Mesenchymal stem cell (in vitro differentiated cells and primary cell): ENCODE measurements around the gene VPS26C.

ENCODE experiments used
- DNase-seq: peaks from one replicate; pipeline ENCODE4 v3.0.0-alpha.2; 2013
- H2AFZ ChIP-seq: one replicate; pipeline ENCODE4 v1.6.1; 2013; ENCODE audit warnings: low read depth, mild to moderate bottlenecking, control low read depth, inconsistent platforms, low read length, moderate library complexity
- H2AK5ac ChIP-seq: 2 replicates; pipeline ENCODE4 v1.6.1; 2013; ENCODE audit warnings: low read length, moderate library complexity, mild to moderate bottlenecking, inconsistent platforms; ENCODE audit not compliant: severe bottlenecking
- H2BK120ac ChIP-seq: one replicate; pipeline ENCODE4 v1.6.1; 2013; ENCODE audit warnings: low read depth, mild to moderate bottlenecking, inconsistent platforms, low read length, moderate library complexity
- H2BK12ac ChIP-seq, 2 experiments: one replicate each; pipeline ENCODE4 v1.6.1; 2013; ENCODE audit warnings: inconsistent platforms in 2 of 2, low read length in 2 of 2, mild to moderate bottlenecking in 2 of 2, moderate library complexity in 2 of 2, control low read depth in 1 of 2
- H2BK15ac ChIP-seq: one replicate; pipeline ENCODE4 v1.6.1; 2013; ENCODE audit warnings: mild to moderate bottlenecking, low read depth, inconsistent platforms; ENCODE audit not compliant: poor library complexity, severe bottlenecking
- H2BK5ac ChIP-seq: 2 replicates; pipeline ENCODE4 v1.6.1; 2013; ENCODE audit warnings: low read depth, mild to moderate bottlenecking, low read length, control low read depth, inconsistent platforms; ENCODE audit not compliant: poor library complexity, severe bottlenecking
- H3K14ac ChIP-seq, 2 experiments: one replicate each; pipeline ENCODE4 v1.6.1; 2013; ENCODE audit warnings: inconsistent platforms in 2 of 2, low read length in 2 of 2, control low read depth in 1 of 2, mild to moderate bottlenecking in 1 of 2, moderate library complexity in 1 of 2
- H3K18ac ChIP-seq, 2 experiments: one replicate each; pipeline ENCODE4 v1.6.1; 2013; ENCODE audit warnings: inconsistent platforms in 2 of 2, low read length in 2 of 2, control low read depth in 1 of 2, low read depth in 1 of 2, mild to moderate bottlenecking in 1 of 2
- H3K23ac ChIP-seq, 2 experiments: one replicate each; pipeline ENCODE4 v1.6.1; 2013; ENCODE audit warnings: inconsistent platforms in 2 of 2, low read length in 2 of 2, mild to moderate bottlenecking in 2 of 2, moderate library complexity in 2 of 2, control low read depth in 1 of 2
- H3K27ac ChIP-seq: 2 replicates; pipeline ENCODE4 v1.5.1; 2013; ENCODE audit warnings: mild to moderate bottlenecking, moderate library complexity, low read length, control low read depth, inconsistent platforms; ENCODE audit not compliant: poor library complexity, severe bottlenecking
- H3K27me3 ChIP-seq, 2 experiments: 2 replicates each; pipeline versions ENCODE4 v1.6.1 to v1.7.0; 2013; ENCODE audit warnings: low read length in 2 of 2, mild to moderate bottlenecking in 2 of 2, moderate library complexity in 2 of 2, control low read depth in 1 of 2, inconsistent platforms in 1 of 2; ENCODE audit not compliant: control insufficient read depth in 1 of 2, insufficient read depth in 1 of 2
- H3K36me3 ChIP-seq, 2 experiments: 2 replicates each; pipeline versions ENCODE4 v1.6.1 to v1.7.0; 2013; ENCODE audit warnings: low read length in 2 of 2, control low read depth in 1 of 2, inconsistent platforms in 1 of 2, low read depth in 1 of 2, mild to moderate bottlenecking in 1 of 2; ENCODE audit not compliant: insufficient read depth in 2 of 2, control insufficient read depth in 1 of 2
- H3K4ac ChIP-seq, 2 experiments: one replicate each; pipeline ENCODE4 v1.6.1; 2013; ENCODE audit warnings: inconsistent platforms in 2 of 2, low read length in 2 of 2, mild to moderate bottlenecking in 2 of 2, moderate library complexity in 2 of 2, control low read depth in 1 of 2, low read depth in 1 of 2
- H3K4me1 ChIP-seq: 2 replicates; pipeline ENCODE4 v1.6.1; 2013; ENCODE audit warnings: low read depth, low read length, control low read depth; ENCODE audit not compliant: control insufficient read depth, insufficient read depth
- H3K4me2 ChIP-seq: 2 replicates; pipeline ENCODE4 v1.6.1; 2013; ENCODE audit warnings: low read length, mild to moderate bottlenecking, inconsistent platforms; ENCODE audit not compliant: poor library complexity, severe bottlenecking
- H3K4me3 ChIP-seq, 2 experiments: 2 replicates each; pipeline versions ENCODE4 v1.5.1 to v1.7.0; 2013; ENCODE audit warnings: low read length in 2 of 2, mild to moderate bottlenecking in 2 of 2, control low read depth in 1 of 2, low read depth in 1 of 2; ENCODE audit not compliant: insufficient read depth in 1 of 2
- H3K79me1 ChIP-seq: replicated peaks from 2 replicates; pipeline ENCODE4 v1.6.1; 2013; ENCODE audit warnings: mild to moderate bottlenecking, control low read depth, low read length, inconsistent platforms; ENCODE audit not compliant: poor library complexity, severe bottlenecking
- H3K9ac ChIP-seq: 2 replicates; pipeline ENCODE4 v1.7.0; 2013; ENCODE audit warnings: mild to moderate bottlenecking, low read length, moderate library complexity
- H3K9me3 ChIP-seq: 2 replicates; pipeline ENCODE4 v1.7.0; 2013; ENCODE audit warnings: mild to moderate bottlenecking, low read length; ENCODE audit not compliant: control insufficient read depth
- H4K8ac ChIP-seq: one replicate; pipeline ENCODE4 v1.6.1; 2013; ENCODE audit warnings: inconsistent platforms, mild to moderate bottlenecking, low read length, moderate library complexity
- H4K91ac ChIP-seq: one replicate; pipeline ENCODE4 v1.6.1; 2013; ENCODE audit warnings: mild to moderate bottlenecking, low read length, inconsistent platforms
- WGBS: methylation state at CpG from one replicate; pipeline ENCODE4 v1.1.7; 2013; ENCODE audit warnings: mixed read lengths; 5-methylcytosine and 5-hydroxymethylcytosine counted together

Gene VPS26C

DNA sequence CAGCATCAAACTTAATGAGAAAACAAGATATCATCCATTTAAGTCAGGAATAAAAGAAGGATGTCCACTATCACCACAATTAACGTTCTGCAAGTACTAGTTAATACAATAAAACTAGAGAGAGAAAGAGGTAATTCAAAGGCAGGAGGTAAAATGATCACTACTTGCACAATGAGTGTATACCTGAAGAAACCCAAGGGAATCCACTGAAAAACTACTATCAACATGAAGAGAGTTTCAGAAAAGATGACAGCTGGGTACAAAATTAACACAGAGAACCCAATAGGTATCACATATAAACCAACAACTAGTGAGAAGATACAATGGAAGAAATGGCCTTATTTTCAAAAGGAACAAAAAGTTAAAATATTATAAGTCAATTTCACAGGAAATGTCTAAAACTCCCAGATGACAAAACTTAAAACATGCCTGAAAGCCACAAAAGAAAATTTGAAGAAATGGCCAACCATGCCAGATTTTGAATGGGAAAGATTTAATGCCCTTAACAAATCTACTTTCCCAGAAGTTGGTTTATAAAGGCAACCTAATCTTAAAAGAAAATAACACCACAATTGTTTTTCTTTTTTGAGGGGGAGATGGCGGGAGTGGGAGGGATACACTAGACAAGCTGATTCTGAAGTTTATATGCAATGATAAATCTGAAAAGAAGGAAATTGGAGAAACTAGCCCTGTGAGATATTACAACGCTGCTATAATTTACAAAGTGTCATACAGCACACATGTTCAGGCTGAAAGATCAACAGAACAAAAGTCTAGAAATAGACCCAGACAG, 17.8 kb downstream of the VPS26C start:
- Histone ChIP-seq H2AFZ (no peak overlapping the region), H2BK5ac (no peak overlapping the region), H3K4me1 (peaks cover 5% of the 10 kb centered on the region), H3K9me3 (no peaks in the 10 kb centered on the region), H3K4me2 (no peak overlapping the region), H2BK120ac (no peak overlapping the region), H2BK12ac (no peak overlapping the region), H3K4me3 (no peak overlapping the region), H2BK15ac (no peak overlapping the region), H4K91ac (no peak overlapping the region), H3K9ac (no peak overlapping the region), H3K27ac (no peak overlapping the region), H2AK5ac (no peak overlapping the region), H3K27me3 (no peaks in the 10 kb centered on the region), H3K79me1 (peaks cover 26% of the 10 kb centered on the region), H4K8ac (no peak overlapping the region), H3K23ac (no peak overlapping the region), H3K36me3 (peaks cover 0 to 6% of the 10 kb centered on the region in 2 experiments), H3K18ac (no peak overlapping the region), H3K14ac (no peak overlapping the region), H3K4ac (no peak overlapping the region)
- WGBS, result no CpG with 5 or more reads among the region's 3 CpGs
- DNase-seq, result no peak

DNA sequence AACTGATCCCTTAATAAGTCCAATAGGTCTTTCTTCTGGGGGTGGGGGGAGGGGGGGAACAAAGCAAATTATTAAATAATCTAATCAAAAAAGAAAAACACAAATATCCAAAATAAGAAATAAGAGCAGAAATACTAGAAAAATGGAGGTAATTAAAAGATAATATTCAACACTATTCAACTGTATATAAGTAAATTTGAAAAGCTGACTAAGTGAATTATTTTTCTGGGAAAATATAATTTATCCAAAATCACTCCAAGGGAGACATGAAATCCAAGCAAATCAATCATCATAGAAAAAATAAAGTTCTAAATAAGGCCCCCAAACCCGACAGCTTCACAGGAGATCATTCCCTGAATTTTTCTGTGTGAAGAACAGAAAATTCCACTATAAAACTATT, 18.8 kb downstream of the VPS26C start:
- no peak overlapping the region for H2BK15ac ChIP-seq
- no peak overlapping the region for H3K4me3 ChIP-seq
- H3K4me1 ChIP-seq, result peaks cover 7% of the 10 kb centered on the region
- no peak overlapping the region for H2BK120ac ChIP-seq
- H3K4ac ChIP-seq, result no peak overlapping the region
- H4K8ac ChIP-seq, result no peak overlapping the region
- H3K18ac ChIP-seq, result no peak overlapping the region
- H3K4me2 ChIP-seq, result no peak overlapping the region
- H3K27me3 ChIP-seq, result no peaks in the 10 kb centered on the region
- H3K14ac ChIP-seq, result no peak overlapping the region
- no peak for DNase-seq
- H3K23ac ChIP-seq, result no peak overlapping the region
- no peak overlapping the region for H2AK5ac ChIP-seq
- WGBS, result 100% methylated on average over 1 of the region's 1 CpG
- H2BK5ac ChIP-seq, result no peak overlapping the region
- no peak overlapping the region for H2BK12ac ChIP-seq
- peaks cover under 1 to 12% of the 10 kb centered on the region in 2 experiments for H3K36me3 ChIP-seq
- peaks cover 32% of the 10 kb centered on the region for H3K79me1 ChIP-seq
- no peak overlapping the region for H4K91ac ChIP-seq
- no peak overlapping the region for H3K27ac ChIP-seq
- H3K9ac ChIP-seq, result no peak overlapping the region
- no peaks in the 10 kb centered on the region for H3K9me3 ChIP-seq
- no peak overlapping the region for H2AFZ ChIP-seq

DNA sequence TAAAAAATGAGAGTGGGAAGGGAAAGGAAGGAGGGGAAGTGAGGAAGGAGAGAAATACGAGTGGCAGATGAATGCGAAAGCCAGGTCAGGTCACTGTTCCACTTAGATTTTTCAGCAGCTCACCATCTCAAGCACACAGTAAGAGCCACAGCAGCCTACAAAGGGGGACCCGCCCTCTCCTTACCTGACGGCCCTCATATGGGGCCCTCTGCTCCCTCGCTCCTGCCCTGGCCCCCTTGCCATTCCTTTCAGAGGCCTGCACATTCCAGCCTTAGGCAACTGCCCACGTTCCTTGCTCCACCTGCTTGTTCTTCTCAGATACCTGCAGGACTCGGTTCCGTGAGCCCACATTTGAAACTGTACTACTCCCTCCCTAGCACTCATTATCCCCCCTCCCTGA, 22.0 kb downstream of the VPS26C start:
- no peak overlapping the region for H2BK12ac ChIP-seq
- no peak overlapping the region for H2BK5ac ChIP-seq
- H2BK120ac ChIP-seq, result no peak overlapping the region
- H4K8ac ChIP-seq, result no peak overlapping the region
- no peak overlapping the region for H3K14ac ChIP-seq
- no peak overlapping the region for H2AK5ac ChIP-seq
- DNase-seq, result no peak
- H3K9me3 ChIP-seq, result no peaks in the 10 kb centered on the region
- peaks cover 7% of the 10 kb centered on the region for H3K4me1 ChIP-seq
- no peak overlapping the region for H2AFZ ChIP-seq
- WGBS, result 96% methylated on average over 8 of the region's 8 CpGs
- no peak overlapping the region for H4K91ac ChIP-seq
- no peak overlapping the region for H3K23ac ChIP-seq
- no peak overlapping the region for H3K4me3 ChIP-seq
- H3K9ac ChIP-seq, result no peak overlapping the region
- H3K4ac ChIP-seq, result no peak overlapping the region
- no peak overlapping the region for H2BK15ac ChIP-seq
- no peak overlapping the region for H3K4me2 ChIP-seq
- no peak overlapping the region for H3K18ac ChIP-seq
- no peaks in the 10 kb centered on the region for H3K27me3 ChIP-seq
- peaks cover 29% of the 10 kb centered on the region for H3K79me1 ChIP-seq
- no peak overlapping the region for H3K27ac ChIP-seq
- H3K36me3 ChIP-seq, result peaks cover 6 to 30% of the 10 kb centered on the region in 2 experiments

DNA sequence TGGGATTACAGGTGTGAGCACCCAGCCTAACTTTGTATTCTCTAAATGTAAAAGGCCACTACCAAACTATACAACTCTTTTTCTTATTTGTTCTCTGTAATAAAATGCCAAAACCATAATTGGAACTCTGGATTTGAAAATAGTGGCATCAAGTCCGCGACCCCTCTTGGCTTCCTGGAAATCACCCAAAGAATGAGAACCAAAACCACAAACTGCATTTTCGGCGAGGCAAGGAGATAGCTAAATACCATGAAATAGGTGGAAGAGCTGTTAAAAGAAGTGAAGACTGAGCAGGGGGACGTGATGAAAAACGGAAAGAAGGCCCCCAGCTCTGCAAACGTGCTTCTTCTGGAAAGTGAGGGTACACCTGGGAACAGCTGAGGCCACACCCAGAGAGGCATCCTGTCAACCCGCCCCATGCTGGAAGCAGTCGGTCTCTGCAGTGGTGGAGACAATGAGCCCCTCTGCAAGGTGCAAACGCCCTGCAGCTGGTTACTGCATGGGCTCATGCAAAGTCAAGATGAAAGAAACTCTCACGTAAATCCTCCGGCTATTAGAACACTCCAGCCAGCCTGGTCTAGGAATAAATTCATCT, 22.5 kb downstream of the VPS26C start:
- Histone ChIP-seq H3K79me1 (peaks cover 29% of the 10 kb centered on the region), H4K91ac (no peak overlapping the region), H3K18ac (no peak overlapping the region), H2BK5ac (no peak overlapping the region), H2BK15ac (no peak overlapping the region), H3K9me3 (no peaks in the 10 kb centered on the region), H2BK12ac (no peak overlapping the region), H3K9ac (no peak overlapping the region), H3K4me2 (no peak overlapping the region), H3K14ac (no peak overlapping the region), H3K4me1 (peaks cover 7% of the 10 kb centered on the region), H3K4ac (no peak overlapping the region), H3K27ac (no peak overlapping the region), H2BK120ac (no peak overlapping the region), H3K27me3 (no peaks in the 10 kb centered on the region), H3K23ac (no peak overlapping the region), H3K4me3 (no peak overlapping the region), H3K36me3 (peaks cover 8 to 36% of the 10 kb centered on the region in 2 experiments), H2AFZ (no peak overlapping the region), H2AK5ac (no peak overlapping the region), H4K8ac (no peak overlapping the region)
- no peak for DNase-seq
- WGBS, result 93% methylated on average over 12 of the region's 12 CpGs
